Gastroesophageal sphincter (tissue), 4 donors: ENCODE measurements around the gene A1BG. TPM values are rescaled to one million over a fixed set of nuclear protein-coding genes. Genes with fewer than 3 reads are reported as not detected.

ENCODE experiments used
- ATAC-seq: fragments of 150-250 bp; one replicate; pipeline ENCODE4 v1.9.1; 2016; ENCODE audit warnings: mild to moderate bottlenecking, moderate library complexity
- H3K27ac ChIP-seq, 4 donors: fragments of 200-600 bp; sonication (generic) in 3 of 4; 1 replicate in 3 of 4; 2 replicates in 1 of 4; pipeline ENCODE4 v1.5.1; 2016 to 2019
- H3K27me3 ChIP-seq: fragments of 200-600 bp; sonication (generic); one replicate; pipeline ENCODE4 v1.5.1; 2019
- H3K36me3 ChIP-seq, 2 donors: fragments of 200-600 bp; sonication (generic); one replicate each; pipeline ENCODE4 v1.5.1; 2019; ENCODE audit warnings: control low read depth in 1 of 2
- H3K4me1 ChIP-seq, 3 donors: fragments of 200-600 bp; sonication (generic); 1 replicate in 2 of 3; 2 replicates in 1 of 3; pipeline ENCODE4 v1.5.1; 2016 to 2019; ENCODE audit warnings: control low read depth in 2 of 3
- H3K4me3 ChIP-seq, 2 donors: fragments of 200-600 bp; sonication (generic); one replicate each; pipeline ENCODE4 v1.5.1; 2019; ENCODE audit warnings: mild to moderate bottlenecking in 1 of 2, moderate library complexity in 1 of 2
- H3K9me3 ChIP-seq, 3 donors: fragments of 200-600 bp; sonication (generic); one replicate each; pipeline ENCODE4 v1.5.1; 2017 to 2019; ENCODE audit warnings: control low read depth in 2 of 3
- CTCF ChIP-seq, 4 experiments: fragments of 200-600 bp in 2 of 4; fragments of 450-650 bp in 2 of 4; sonication (generic) in 1 of 4; IDR thresholded peaks; one replicate each; pipeline ENCODE4 v1.5.1; 2017 to 2019; ENCODE audit warnings: antibody characterized with exemption in 4 of 4, mild to moderate bottlenecking in 2 of 4, moderate library complexity in 2 of 4
- EP300 ChIP-seq: sonication (generic); formaldehyde crosslinking; IDR thresholded peaks from one replicate; pipeline ENCODE4 v1.6.1; 2017; ENCODE audit warnings: antibody characterized with exemption, mild to moderate bottlenecking
- POLR2A ChIP-seq, 2 donors: fragments of 450-650 bp; IDR thresholded peaks; one replicate each; pipeline ENCODE4 v1.6.1; 2017; ENCODE audit warnings: antibody characterized with exemption in 2 of 2, mild to moderate bottlenecking in 2 of 2, moderate library complexity in 1 of 2
- POLR2AphosphoS5 ChIP-seq: sonication (generic); formaldehyde crosslinking; IDR thresholded peaks from one replicate; pipeline ENCODE4 v1.6.1; 2017; ENCODE audit warnings: antibody characterized with exemption
- WGBS, 2 donors: methylation state at CpG; one replicate each; pipeline ENCODE4 v1.1.5; 2018; ENCODE audit warnings: low coverage in 1 of 2; 5-methylcytosine and 5-hydroxymethylcytosine counted together
- total RNA-seq, 4 donors: library from RNA; depleted of rRNA; stranded (reverse); fragments of >200 nt; gene quantifications; one replicate each; pipeline ENCODE4 v1.1.0, GENCODE V29; 2016

The A1BG gene
- total RNA-seq, 4 donors from 2014 or later, result 2.3 to 20.7 (median 7.5) TPM

- Histone ChIP-seq H3K36me3 (peaks cover 0 to 16% of the 10 kb centered on the region in 2 donors), H3K4me1 (peaks cover 0 to 29% (median 2%) of the 10 kb centered on the region in 3 donors), H3K4me3 (peak overlapping the region; percentile 22 to 61), H3K27ac (peak overlapping the region in 3 of 4 donors; percentile 71 to 81 (median 78)), H3K9me3 (no peaks in the 10 kb centered on the region), H3K27me3 (peaks cover 72% of the 10 kb centered on the region)
- WGBS, 2 donors, result 0% methylated on average over 1 of the region's 82 CpGs; no CpG with 5 or more reads in 1 of the 2 donors
- ATAC-seq, result peak; percentile 87
- TF ChIP-seq POLR2AphosphoS5 (no peak), POLR2A (IDR thresholded peaks at IDR 0.05) (peak in 1 of 2 donors; percentile 25)
Measured at GRCh38 chr19:58346961-58347929, 6.0 kb downstream of the A1BG start.

- TF ChIP-seq POLR2A (IDR thresholded peaks at IDR 0.05) (no peak), EP300 (no peak), POLR2AphosphoS5 (no peak), CTCF (IDR thresholded peaks at IDR 0.05) (no peak)
- H3K4me1 ChIP-seq, result peaks cover 0 to 26% (median 2%) of the 10 kb centered on the region in 3 donors
- no peak overlapping the region for H3K27ac ChIP-seq
- no peaks in the 10 kb centered on the region for H3K9me3 ChIP-seq
- ATAC-seq, result no peak
- WGBS, 2 donors, result 68 to 73% methylated on average over 4 to 5 of the region's 5 CpGs
- peaks cover 0 to 21% of the 10 kb centered on the region in 2 donors for H3K36me3 ChIP-seq
- peaks cover 55% of the 10 kb centered on the region for H3K27me3 ChIP-seq
- H3K4me3 ChIP-seq, result no peak overlapping the region
Measured at GRCh38 chr19:58345558-58345957, 7.7 kb downstream of the A1BG start.

GRCh38 chr19:58338825-58339558, 14.3 kb downstream of the A1BG start:
- no peaks in the 10 kb centered on the region for H3K4me1 ChIP-seq
- WGBS, 2 donors, result 57% methylated on average over 13 of the region's 30 CpGs; no CpG with 5 or more reads in 1 of the 2 donors
- H3K27ac ChIP-seq, result no peak overlapping the region
- no peaks in the 10 kb centered on the region for H3K9me3 ChIP-seq
- TF ChIP-seq POLR2AphosphoS5 (no peak), POLR2A (IDR thresholded peaks at IDR 0.05) (no peak), EP300 (no peak), CTCF (IDR thresholded peaks at IDR 0.05) (no peak)
- H3K4me3 ChIP-seq, result no peak overlapping the region
- peaks cover 0 to 72% of the 10 kb centered on the region in 2 donors for H3K36me3 ChIP-seq
- no peaks in the 10 kb centered on the region for H3K27me3 ChIP-seq
- no peak for ATAC-seq

GRCh38 chr19:58338336-58338735, 15.0 kb downstream of the A1BG start:
- Histone ChIP-seq H3K27ac (no peak overlapping the region), H3K4me3 (no peak overlapping the region), H3K4me1 (no peaks in the 10 kb centered on the region), H3K9me3 (no peaks in the 10 kb centered on the region), H3K27me3 (no peaks in the 10 kb centered on the region), H3K36me3 (peaks cover 0 to 72% of the 10 kb centered on the region in 2 donors)
- no peak for TF ChIP-seq POLR2AphosphoS5
- TF ChIP-seq EP300, result no peak
- TF ChIP-seq CTCF (IDR thresholded peaks at IDR 0.05), result no peak
- TF ChIP-seq POLR2A (IDR thresholded peaks at IDR 0.05), result no peak
- WGBS, 2 donors, result 96 to 100% methylated on average over 6 to 8 of the region's 11 CpGs
- no peak for ATAC-seq

GRCh38 chr19:58336820-58337219, 16.5 kb downstream of the A1BG start:
- H3K36me3 ChIP-seq, result peaks cover 0 to 71% of the 10 kb centered on the region in 2 donors
- no peak for TF ChIP-seq EP300
- no peaks in the 10 kb centered on the region for H3K27me3 ChIP-seq
- H3K4me3 ChIP-seq, result no peak overlapping the region
- ATAC-seq, result no peak
- H3K4me1 ChIP-seq, result no peaks in the 10 kb centered on the region
- no peaks in the 10 kb centered on the region for H3K9me3 ChIP-seq
- 100% methylated on average over 2 of the region's 4 CpGs for WGBS, 2 donors
- H3K27ac ChIP-seq, result no peak overlapping the region
